HepG2 (cell line): ENCODE results near the gene RAB33A. TPM values are rescaled to one million over a fixed set of nuclear protein-coding genes. Genes with fewer than 3 reads are reported as not detected.
A peak's percentile ranks its signal among the peaks of the same experiment; 100 is the strongest.

Experiments
- ATAC-seq: fragments of 200-7000 bp; cut with Tn5 transposase; 3 replicates; pipeline ENCODE4 v1.9.1; 2020; ENCODE audit warnings: mild to moderate bottlenecking, moderate library complexity
- BruUV-seq: library from RNA; stranded (reverse); fragments of 400-500 nt; replicated peaks from 2 replicates; lab custom pipeline; 2021; lab: Mats Ljungman, UMichigan
- CTCF ChIA-PET: fragments of 300-600 bp; formaldehyde crosslinking; extraction: SDS; loops from one replicate; lab custom pipeline; 2021; ENCODE audit warnings: low total read pairs, inconsistent platforms, low intra/inter-chr PET ratio; lab: Yijun Ruan, JAX
- POLR2A ChIA-PET: fragments of 350-600 bp; sonication (Branson Sonifier 250); formaldehyde crosslinking; loops from one replicate; lab custom pipeline; 2020; ENCODE audit warnings: antibody characterized with exemption, inconsistent platforms; lab: Yijun Ruan, JAX
- DNase-seq: peaks from one replicate; pipeline ENCODE4 v3.0.0-alpha.2; 2015; ENCODE audit warnings: low spot score
- FAIRE-seq: peaks from 3 replicates; lab custom pipeline; 2011; peaks lifted over from hg19 to GRCh38; lab: Jason Lieb, UNC
- H2AFZ ChIP-seq: one replicate; pipeline ENCODE4 v1.6.1; 2011; ENCODE audit warnings: low read length, inconsistent platforms
- H3K27ac ChIP-seq: fragments of 300-600 bp; 3 replicates; pipeline ENCODE4 v1.8.0; 2011; ENCODE audit warnings: mixed run types, mild to moderate bottlenecking, mixed read lengths, low read length, inconsistent platforms; ENCODE audit not compliant: insufficient read depth; ENCODE audit errors: extremely low read length
- H3K27me3 ChIP-seq, 2 experiments: fragments of 200-600 bp in 1 of 2; 2 replicates in 1 of 2; 3 replicates in 1 of 2; pipeline versions ENCODE4 v1.6.0 to v1.8.0; 2011; ENCODE audit warnings: low read length in 2 of 2, mild to moderate bottlenecking in 2 of 2, moderate library complexity in 2 of 2, inconsistent platforms in 1 of 2; ENCODE audit not compliant: insufficient read depth in 2 of 2, control insufficient read depth in 1 of 2
- H3K36me3 ChIP-seq, 2 experiments: fragments of 200-600 bp in 1 of 2; replicated peaks in 1 of 2; 2 replicates in 1 of 2; 3 replicates in 1 of 2; pipeline versions ENCODE4 v1.5.1 to v1.8.0; 2011; ENCODE audit warnings: low read length in 2 of 2, inconsistent platforms in 1 of 2; ENCODE audit not compliant: insufficient read depth in 2 of 2, control insufficient read depth in 1 of 2
- H3K4me1 ChIP-seq: 2 replicates; pipeline ENCODE4 v1.5.1; 2012; ENCODE audit warnings: low read length, inconsistent platforms; ENCODE audit not compliant: insufficient read depth
- H3K4me2 ChIP-seq: 2 replicates; pipeline ENCODE4 v1.6.0; 2011; ENCODE audit warnings: low read depth, low read length, inconsistent platforms
- H3K4me3 ChIP-seq, 3 experiments: fragments of 200-600 bp in 1 of 3; sonication (generic), shearing (Covaris generic) in 1 of 3; replicated peaks in 1 of 3; 2 replicates each; pipeline ENCODE4 v1.5.1; 2011 to 2016; ENCODE audit warnings: low read length in 3 of 3, inconsistent platforms in 2 of 3, low read depth in 2 of 3, mild to moderate bottlenecking in 2 of 3, control low read depth in 1 of 3, mixed read lengths in 1 of 3; ENCODE audit not compliant: insufficient read depth in 1 of 3
- H3K79me2 ChIP-seq: one replicate; pipeline ENCODE4 v1.6.1; 2011; ENCODE audit warnings: low read length, inconsistent platforms; ENCODE audit not compliant: insufficient read depth
- H3K9ac ChIP-seq: 2 replicates; pipeline ENCODE4 v1.6.0; 2011; ENCODE audit warnings: mild to moderate bottlenecking, low read depth, low read length, inconsistent platforms; ENCODE audit not compliant: insufficient read depth
- H3K9me3 ChIP-seq: 2 replicates; pipeline ENCODE4 v1.5.1; 2012; ENCODE audit warnings: mild to moderate bottlenecking, low read length
- H4K20me1 ChIP-seq: 2 replicates; pipeline ENCODE4 v1.6.0; 2011; ENCODE audit warnings: inconsistent platforms, mild to moderate bottlenecking, low read length, moderate library complexity; ENCODE audit not compliant: insufficient read depth
- CENPX ChIP-seq: sonication (generic); formaldehyde crosslinking; IDR thresholded peaks from 2 replicates; pipeline ENCODE4 v1.9.0; 2021; ENCODE audit warnings: mild to moderate bottlenecking, missing genetic modification reagents, moderate library complexity
- DNMT3B ChIP-seq: conservative IDR thresholded peaks from 2 replicates; pipeline ENCODE4 v1.6.1; 2016; ENCODE audit warnings: missing biosample characterization, control low read depth
- MED1 ChIP-seq: sonication (generic); formaldehyde crosslinking; IDR thresholded peaks from 2 replicates; pipeline ENCODE4 v1.4.0; 2020; ENCODE audit warnings: missing genetic modification reagents
- SETDB1 ChIP-seq: sonication (generic); formaldehyde crosslinking; IDR thresholded peaks from 2 replicates; pipeline ENCODE4 v1.5.1; 2020; ENCODE audit warnings: missing genetic modification reagents, mild to moderate bottlenecking, borderline replicate concordance
- TP53 ChIP-seq: sonication (generic); formaldehyde crosslinking; conservative IDR thresholded peaks from 2 replicates; pipeline ENCODE4 v1.4.0; 2020; ENCODE audit warnings: missing genetic modification reagents
- ZFP1 ChIP-seq: IDR thresholded peaks from 2 replicates; pipeline ENCODE4 v1.6.1; 2016
- ZMYM3 ChIP-seq: sonication (generic); formaldehyde crosslinking; IDR thresholded peaks from 2 replicates; pipeline ENCODE4 v1.5.1; 2020; ENCODE audit warnings: mild to moderate bottlenecking, missing genetic modification reagents
- ZNF207 ChIP-seq: fragments of 450-650 bp; IDR thresholded peaks from 2 replicates; pipeline ENCODE4 v1.6.1; 2016; ENCODE audit warnings: antibody characterized with exemption, borderline replicate concordance
- ZNF263 ChIP-seq: sonication (generic); formaldehyde crosslinking; IDR thresholded peaks from 2 replicates; pipeline ENCODE4 v1.4.0; 2020; ENCODE audit warnings: missing genetic modification reagents
- ZNF30 ChIP-seq: sonication (generic); formaldehyde crosslinking; IDR thresholded peaks from 2 replicates; pipeline ENCODE4 v1.5.0; 2020; ENCODE audit warnings: mild to moderate bottlenecking, missing genetic modification reagents
- ZNF335 ChIP-seq: sonication (generic); formaldehyde crosslinking; IDR thresholded peaks from 2 replicates; pipeline ENCODE4 v1.4.0; 2020; ENCODE audit warnings: missing genetic modification reagents
- ZNF33A ChIP-seq: sonication (generic); formaldehyde crosslinking; IDR thresholded peaks from 2 replicates; pipeline ENCODE4 v1.5.1; 2020; ENCODE audit warnings: missing genetic modification reagents, mild to moderate bottlenecking, moderate library complexity, borderline replicate concordance
- ZNF383 ChIP-seq: sonication (generic); formaldehyde crosslinking; IDR thresholded peaks from 2 replicates; pipeline ENCODE4 v1.4.0; 2020; ENCODE audit warnings: missing genetic modification reagents, mild to moderate bottlenecking, borderline replicate concordance
- ZNF441 ChIP-seq: sonication (generic); formaldehyde crosslinking; IDR thresholded peaks from 2 replicates; pipeline ENCODE4 v1.7.0; 2021; ENCODE audit warnings: missing genetic modification reagents, borderline replicate concordance
- ZNF749 ChIP-seq: sonication (generic); formaldehyde crosslinking; IDR thresholded peaks from 2 replicates; pipeline ENCODE4 v1.8.0; 2022; ENCODE audit warnings: mild to moderate bottlenecking, missing genetic modification reagents, moderate library complexity, borderline replicate concordance
- ZNF777 ChIP-seq: sonication (generic); formaldehyde crosslinking; IDR thresholded peaks from 2 replicates; pipeline ENCODE4 v1.4.0; 2020; ENCODE audit warnings: missing genetic modification reagents
- ZNF800 ChIP-seq: sonication (generic); formaldehyde crosslinking; IDR thresholded peaks from 2 replicates; pipeline ENCODE4 v1.4.0; 2020; ENCODE audit warnings: missing genetic modification reagents
- WGBS: methylation state at CpG from one replicate; pipeline ENCODE4 v1.1.6; 2017; ENCODE audit warnings: low lambda C conversion rate; 5-methylcytosine and 5-hydroxymethylcytosine counted together
- in situ Hi-C: cut with HindIII; loops from 2 replicates; pipeline ENCODE4 v1.10.0; 2017; ENCODE audit warnings: low pct_unique_long_range_greater_than_20kb; ENCODE audit not compliant: extremely low pct_ligation_motif_present
- intact Hi-C: fragments of 100-400 bp; cut with micrococcal nuclease; formaldehyde crosslinking; loops from one replicate; pipeline ENCODE4 v1.10.0; 2022; ENCODE audit not compliant: unreplicated experiment
- polyA plus RNA-seq, 8 experiments: library from polyadenylated mRNA; depleted of rRNA in 3 of 8; stranded (reverse) in 7 of 8; unstranded in 1 of 8; fragments of >200 nt; fragmentation: Illumina TruSeq in 4 of 8; extraction: Trizol in 4 of 8; gene quantifications; 2 replicates each; pipeline versions ENCODE4 v1.2.1 to v1.2.3, GENCODE V29; 2011 to 2016; ENCODE audit warnings: low read depth in 4 of 8, missing spikeins in 1 of 8, mixed read lengths in 1 of 8; ENCODE audit not compliant: insufficient read depth in 1 of 8
- total RNA-seq, 5 experiments: library from RNA; depleted of rRNA; stranded (reverse); fragments of >200 nt; fragmentation: Illumina TruSeq; extraction: Trizol; gene quantifications; 2 replicates each; pipeline ENCODE4 v1.2.3, GENCODE V29; 2016; ENCODE audit warnings: low read depth in 1 of 5

Gene RAB33A
- total and polyA plus RNA-seq, 2 of the 13 experiments (the other 11 are each of a cell fraction or from before 2014, with no cell fraction given) = 0.26 TPM; not detected in 1

DNA sequence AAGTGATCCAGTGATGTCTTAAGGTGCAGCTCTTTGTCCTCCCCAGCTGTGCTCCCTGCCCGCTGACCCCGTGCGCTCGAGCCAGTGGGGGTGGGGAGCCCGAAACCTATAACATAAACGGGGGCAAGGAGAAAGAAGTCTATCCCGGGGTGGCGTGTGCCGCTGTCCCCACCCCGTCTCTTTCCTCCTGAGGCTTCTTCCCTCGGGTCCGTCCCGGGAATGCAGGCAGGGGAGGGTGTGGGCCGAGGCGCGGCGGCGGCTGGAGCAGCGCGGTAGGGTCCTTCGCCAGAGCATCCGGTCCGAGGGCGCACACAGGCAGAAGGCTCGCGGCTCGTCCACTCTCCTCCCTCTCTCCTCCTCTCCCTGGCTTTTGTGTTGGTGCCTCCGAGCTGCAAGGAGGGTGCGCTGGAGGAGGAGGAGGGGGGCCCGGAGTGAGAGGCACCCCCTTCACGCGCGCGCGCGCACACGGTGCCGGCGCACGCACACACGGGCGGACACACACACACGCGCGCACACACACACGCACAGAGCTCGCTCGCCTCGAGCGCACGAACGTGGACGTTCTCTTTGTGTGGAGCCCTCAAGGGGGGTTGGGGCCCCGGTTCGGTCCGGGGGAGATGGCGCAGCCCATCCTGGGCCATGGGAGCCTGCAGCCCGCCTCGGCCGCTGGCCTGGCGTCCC is at the start of gene RAB33A (continued):
- TF ChIP-seq ZNF800 (CRISPR knock-in tag) (peak; percentile 96), TP53 (no peak), ZNF777 (CRISPR knock-in tag) (peak; percentile 70), ZNF263 (CRISPR knock-in tag) (peak; percentile 75)
- TF ChIP-seq, all 625 proteins: peak for 7

GRCh38 chrX:130124577-130124976 is 47.2 kb upstream of the RAB33A start:
- 96% methylated on average over 4 of the region's 4 CpGs for WGBS
- Histone ChIP-seq H4K20me1 (no peaks in the 10 kb centered on the region), H3K9me3 (no peaks in the 10 kb centered on the region), H3K27me3 (no peaks in the 10 kb centered on the region), H3K4me3 (no peak overlapping the region), H2AFZ (no peak overlapping the region), H3K36me3 (peaks cover 0 to 2% of the 10 kb centered on the region in 2 experiments; a peak in 1 of 5 replicates), H3K27ac (no peak overlapping the region), H3K9ac (no peak overlapping the region), H3K79me2 (no peaks in the 10 kb centered on the region), H3K4me2 (no peak overlapping the region), H3K4me1 (peaks cover 8% of the 10 kb centered on the region)
- CTCF ChIA-PET = no interaction called here
- in situ Hi-C loops = no loop called here
- no peak for DNase-seq
- TF ChIP-seq DNMT3B (no peak), ZNF383 (CRISPR knock-in tag) (no peak), ZNF441 (CRISPR knock-in tag) (no peak), ZNF749 (CRISPR knock-in tag) (no peak), SETDB1 (CRISPR knock-in tag) (no peak), ZNF207 (no peak), CENPX (no peak), ZNF33A (no peak), ZFP1 (CRISPR knock-in tag) (no peak), MED1 (no peak), ZNF30 (CRISPR knock-in tag) (no peak), ZNF335 (CRISPR knock-in tag) (no peak), ZMYM3 (no peak)
- intact Hi-C loops = no loop called here
- BruUV-seq = no TSS peak
- POLR2A ChIA-PET = no interaction called here
- no peak for FAIRE-seq
- ATAC-seq = no peak
